GM12891 (cell line): ENCODE data around the gene SMIM7.

Experiments
- POLR2A ChIP-seq: IDR thresholded peaks from 2 replicates; pipeline ENCODE4 v1.6.1; 2011; ENCODE audit warnings: low read depth, low read length, control low read depth
- SPI1 ChIP-seq: IDR thresholded peaks from 2 replicates; pipeline ENCODE4 v1.6.1; 2011; ENCODE audit warnings: low read depth, low read length, control low read depth
- TAF1 ChIP-seq: IDR thresholded peaks from 2 replicates; pipeline ENCODE4 v1.6.1; 2011; ENCODE audit warnings: low read depth, low read length, control low read depth

DNA sequence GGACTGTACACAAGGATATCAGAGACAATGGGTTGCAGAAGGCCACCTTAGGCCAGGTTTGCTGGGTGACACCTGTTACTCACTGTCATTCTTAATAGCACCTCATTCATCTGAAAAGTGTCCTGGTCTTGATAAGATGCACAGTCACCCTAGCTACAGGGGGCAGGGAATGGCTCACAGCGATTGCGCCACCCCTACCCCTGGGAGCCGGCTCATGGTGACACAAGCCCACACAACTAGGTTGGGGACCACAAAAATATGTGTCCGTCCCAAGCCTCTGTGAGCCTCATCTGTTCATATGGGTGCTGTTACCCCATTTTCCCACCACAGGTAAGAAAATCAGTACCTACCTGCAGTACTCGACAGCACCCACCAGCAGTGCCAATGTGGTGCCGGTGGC, 55.3 kb downstream of the SMIM7 start:
- TF ChIP-seq POLR2A: no peak
- no peak for TF ChIP-seq TAF1
- no peak for TF ChIP-seq SPI1
